ENCODE measurements around the gene DIP2B. TPM values are rescaled to one million over a fixed set of nuclear protein-coding genes. Genes with fewer than 3 reads are reported as not detected.

Gene DIP2B
- total RNA-seq, 1 donor from 2014 or later: 45.1 TPM

GRCh38 chr12:50753232-50753769 is 248.5 kb downstream of the DIP2B start:
- TF ChIP-seq CTCF (IDR thresholded peaks at IDR 0.05; ENCODE audit: unreplicated experiment): no peak
- no peaks in the 10 kb centered on the region for H3K27me3 Mint-ChIP-seq (ENCODE audit: unreplicated experiment)
- H3K9me3 Mint-ChIP-seq (ENCODE audit: unreplicated experiment): no peaks in the 10 kb centered on the region
- H3K4me1 Mint-ChIP-seq (ENCODE audit: unreplicated experiment): no peaks in the 10 kb centered on the region
- H3K4me3 Mint-ChIP-seq (ENCODE audit: unreplicated experiment): no peak overlapping the region
- no peak overlapping the region for H3K27ac Mint-ChIP-seq (ENCODE audit: unreplicated experiment)
- peaks cover 7% of the 10 kb centered on the region for H3K36me3 Mint-ChIP-seq (ENCODE audit: low read depth, unreplicated experiment)
- no peak for DNase-seq (ENCODE audit: low spot score)

- DNase-seq (ENCODE audit: low spot score): peak; percentile 87
- no peaks in the 10 kb centered on the region for H3K9me3 Mint-ChIP-seq (ENCODE audit: unreplicated experiment)
- no peak for TF ChIP-seq CTCF (IDR thresholded peaks at IDR 0.05; ENCODE audit: unreplicated experiment)
Measured at GRCh38 chr12:50763639-50764285, 259.0 kb downstream of the DIP2B start, which contains the start of gene ATF1. Gene ATF1, plus strand, starts transcription at chr12:50764101. Its CDS starts 16,045 bp downstream, at chr12:50780146.

GRCh38 chr12:50764286-50765094 is 259.7 kb downstream of the DIP2B start:
- peak; percentile 69 for DNase-seq (ENCODE audit: low spot score)
- Mint-ChIP-seq H3K27ac (ENCODE audit: unreplicated experiment) (peak overlapping the region; percentile 86), H3K4me1 (ENCODE audit: unreplicated experiment) (peaks cover 12% of the 10 kb centered on the region), H3K27me3 (ENCODE audit: unreplicated experiment) (peaks cover 6% of the 10 kb centered on the region), H3K9me3 (ENCODE audit: unreplicated experiment) (no peaks in the 10 kb centered on the region), H3K36me3 (ENCODE audit: low read depth, unreplicated experiment) (peaks cover 10% of the 10 kb centered on the region), H3K4me3 (ENCODE audit: unreplicated experiment) (peak overlapping the region; percentile 95)
- no peak for TF ChIP-seq CTCF (IDR thresholded peaks at IDR 0.05; ENCODE audit: unreplicated experiment)

More at GRCh38 chr12:50763639-50764285, 259.0 kb downstream of the DIP2B start, which contains the start of gene ATF1:
- Mint-ChIP-seq H3K27me3 (ENCODE audit: unreplicated experiment) (peaks cover 6% of the 10 kb centered on the region), H3K36me3 (ENCODE audit: low read depth, unreplicated experiment) (peaks cover 10% of the 10 kb centered on the region), H3K27ac (ENCODE audit: unreplicated experiment) (peak within 1 kb of the TSS; percentile 94), H3K4me3 (ENCODE audit: unreplicated experiment) (peak within 1 kb of the TSS; percentile 95), H3K4me1 (ENCODE audit: unreplicated experiment) (peaks cover 12% of the 10 kb centered on the region)

- peak overlapping the region; percentile 90 for H3K4me3 Mint-ChIP-seq (ENCODE audit: unreplicated experiment)
- peak; percentile 31 for DNase-seq (ENCODE audit: low spot score)
Measured at GRCh38 chr12:50765095-50765911, 260.5 kb downstream of the DIP2B start.

More at GRCh38 chr12:50765095-50765911, 260.5 kb downstream of the DIP2B start:
- H3K9me3 Mint-ChIP-seq (ENCODE audit: unreplicated experiment): no peaks in the 10 kb centered on the region
- H3K36me3 Mint-ChIP-seq (ENCODE audit: low read depth, unreplicated experiment): peaks cover 10% of the 10 kb centered on the region
- H3K27me3 Mint-ChIP-seq (ENCODE audit: unreplicated experiment): peaks cover 6% of the 10 kb centered on the region
- TF ChIP-seq CTCF (IDR thresholded peaks at IDR 0.05; ENCODE audit: unreplicated experiment): peak; percentile 69
- peaks cover 12% of the 10 kb centered on the region for H3K4me1 Mint-ChIP-seq (ENCODE audit: unreplicated experiment)
- peak overlapping the region; percentile 68 for H3K27ac Mint-ChIP-seq (ENCODE audit: unreplicated experiment)
